HFF-Myc (cell line): ENCODE results near the gene ITPK1.

ENCODE experiments used
- DNase-seq: peaks from one replicate; pipeline ENCODE4 v3.0.0-alpha.2; 2011; ENCODE audit warnings: low read depth; ENCODE audit errors: extremely low read depth
- H3K4me3 ChIP-seq: replicated peaks from 2 replicates; pipeline ENCODE4 v1.5.1; 2011; ENCODE audit warnings: low read depth, mild to moderate bottlenecking, control low read depth, low read length
- CTCF ChIP-seq: IDR thresholded peaks from 2 replicates; pipeline ENCODE4 v1.5.1; 2012; ENCODE audit warnings: mild to moderate bottlenecking, low read depth, low read length, control low read depth; ENCODE audit errors: missing control alignments

The ITPK1 gene

GRCh38 chr14:92971601-92972180 lies 144.0 kb downstream of the ITPK1 start:
- no peak overlapping the region for H3K4me3 ChIP-seq
- TF ChIP-seq CTCF = no peak
- DNase-seq = no peak

GRCh38 chr14:92970271-92970670 lies 145.5 kb downstream of the ITPK1 start:
- TF ChIP-seq CTCF = no peak
- H3K4me3 ChIP-seq = no peak overlapping the region
- DNase-seq = no peak

GRCh38 chr14:92969871-92970270 lies 145.9 kb downstream of the ITPK1 start:
- DNase-seq = no peak
- TF ChIP-seq CTCF = no peak
- H3K4me3 ChIP-seq = no peak overlapping the region

- no peak for TF ChIP-seq CTCF
- no peak for DNase-seq
- no peak overlapping the region for H3K4me3 ChIP-seq
Observed at GRCh38 chr14:92969430-92969829, 146.3 kb downstream of the ITPK1 start.

- DNase-seq = no peak
- no peak for TF ChIP-seq CTCF
- no peak overlapping the region for H3K4me3 ChIP-seq
Observed at GRCh38 chr14:92968291-92969020, 147.3 kb downstream of the ITPK1 start.

GRCh38 chr14:92967346-92967926 lies 148.3 kb downstream of the ITPK1 start:
- H3K4me3 ChIP-seq = no peak overlapping the region
- TF ChIP-seq CTCF = no peak
- DNase-seq = no peak

GRCh38 chr14:92965281-92965680 lies 150.4 kb downstream of the ITPK1 start:
- TF ChIP-seq CTCF = no peak
- no peak for DNase-seq

More at GRCh38 chr14:92965281-92965680, 150.4 kb downstream of the ITPK1 start:
- H3K4me3 ChIP-seq = no peak overlapping the region
